H9 (cell line): Measurements from ENCODE around the gene TCP10L. TPM values are rescaled to one million over a fixed set of nuclear protein-coding genes. Genes with fewer than 3 reads are reported as not detected.

ENCODE experiments used
- DNase-seq: peaks from one replicate; pipeline ENCODE4 v3.0.0-alpha.2; 2017
- H2AFZ ChIP-seq: one replicate; pipeline ENCODE4 v1.6.1; 2013; ENCODE audit warnings: mild to moderate bottlenecking, low read length, control low read depth, moderate library complexity
- H2AK5ac ChIP-seq: 2 replicates; pipeline ENCODE4 v1.6.1; 2013; ENCODE audit warnings: low read length, control low read depth, mixed read lengths; ENCODE audit not compliant: insufficient read length
- H2BK120ac ChIP-seq: one replicate; pipeline ENCODE4 v1.6.1; 2013; ENCODE audit warnings: low read depth, mild to moderate bottlenecking, low read length, control low read depth, inconsistent platforms; ENCODE audit not compliant: poor library complexity, severe bottlenecking
- H2BK12ac ChIP-seq: 2 replicates; pipeline ENCODE4 v1.6.1; 2013; ENCODE audit warnings: low read length, control low read depth, mixed read lengths, low read depth; ENCODE audit not compliant: insufficient read length
- H2BK15ac ChIP-seq: 2 replicates; pipeline ENCODE4 v1.6.1; 2013; ENCODE audit warnings: low read depth, low read length, control low read depth
- H2BK20ac ChIP-seq: one replicate; pipeline ENCODE4 v1.6.1; 2013; ENCODE audit warnings: low read depth, mild to moderate bottlenecking, low read length, control low read depth, inconsistent platforms; ENCODE audit not compliant: poor library complexity, severe bottlenecking
- H2BK5ac ChIP-seq: 2 replicates; pipeline ENCODE4 v1.6.1; 2013; ENCODE audit warnings: low read length, control low read depth, mixed read lengths; ENCODE audit not compliant: insufficient read length
- H3K14ac ChIP-seq: 2 replicates; pipeline ENCODE4 v1.6.1; 2013; ENCODE audit warnings: low read length, control low read depth; ENCODE audit not compliant: insufficient read depth
- H3K18ac ChIP-seq: 2 replicates; pipeline ENCODE4 v1.6.1; 2013; ENCODE audit warnings: low read depth, mild to moderate bottlenecking, mixed read lengths, low read length, control low read depth; ENCODE audit not compliant: insufficient read length
- H3K23ac ChIP-seq: 2 replicates; pipeline ENCODE4 v1.6.1; 2013; ENCODE audit warnings: low read length, control low read depth, mixed read lengths, low read depth; ENCODE audit not compliant: insufficient read length
- H3K23me2 ChIP-seq: 2 replicates; pipeline ENCODE4 v1.6.1; 2013; ENCODE audit warnings: low read depth, mild to moderate bottlenecking, mixed read lengths, low read length, control low read depth; ENCODE audit not compliant: insufficient read length, poor library complexity, severe bottlenecking
- H3K27ac ChIP-seq: 2 replicates; pipeline ENCODE4 v1.5.1; 2013; ENCODE audit warnings: low read length, control low read depth, mixed read lengths, low read depth; ENCODE audit not compliant: insufficient read length
- H3K27me3 ChIP-seq: 2 replicates; pipeline ENCODE4 v1.6.1; 2013; ENCODE audit warnings: low read length, control low read depth, inconsistent platforms; ENCODE audit not compliant: insufficient read depth
- H3K4ac ChIP-seq: 2 replicates; pipeline ENCODE4 v1.6.1; 2013; ENCODE audit warnings: low read depth, mild to moderate bottlenecking, control low read depth, inconsistent platforms, low read length, moderate library complexity
- H3K4me1 ChIP-seq: 2 replicates; pipeline ENCODE4 v1.6.1; 2013; ENCODE audit warnings: low read length, control low read depth, inconsistent platforms; ENCODE audit not compliant: insufficient read depth
- H3K4me2 ChIP-seq: 2 replicates; pipeline ENCODE4 v1.6.1; 2013; ENCODE audit warnings: low read length, control low read depth, mixed read lengths; ENCODE audit not compliant: insufficient read length, insufficient read depth
- H3K56ac ChIP-seq: 2 replicates; pipeline ENCODE4 v1.6.1; 2013; ENCODE audit warnings: low read depth, mild to moderate bottlenecking, mixed read lengths, low read length, control low read depth; ENCODE audit not compliant: insufficient read length
- H3K79me1 ChIP-seq: 2 replicates; pipeline ENCODE4 v1.6.1; 2013; ENCODE audit warnings: low read depth, mild to moderate bottlenecking, moderate library complexity, low read length, control low read depth, inconsistent platforms; ENCODE audit not compliant: insufficient read depth, poor library complexity, severe bottlenecking
- H3K79me2 ChIP-seq: 2 replicates; pipeline ENCODE4 v1.6.1; 2013; ENCODE audit warnings: low read length, control low read depth, inconsistent platforms; ENCODE audit not compliant: insufficient read depth
- H3K9ac ChIP-seq: 2 replicates; pipeline ENCODE4 v1.6.1; 2013; ENCODE audit warnings: low read length, control low read depth, mixed read lengths; ENCODE audit not compliant: insufficient read length; ENCODE audit errors: extremely low read depth
- H3K9me3 ChIP-seq: one replicate; pipeline ENCODE4 v1.6.1; 2013; ENCODE audit warnings: low read depth, low read length, inconsistent platforms; ENCODE audit not compliant: control insufficient read depth
- H3T11ph ChIP-seq: one replicate; pipeline ENCODE4 v1.6.1; 2013; ENCODE audit warnings: mild to moderate bottlenecking, low read length, control low read depth, inconsistent platforms
- H4K20me1 ChIP-seq: one replicate; pipeline ENCODE4 v1.6.1; 2013; ENCODE audit not compliant: control insufficient read depth, insufficient read length, insufficient read depth
- H4K5ac ChIP-seq: 2 replicates; pipeline ENCODE4 v1.6.1; 2013; ENCODE audit warnings: low read depth, mild to moderate bottlenecking, mixed read lengths, low read length, control low read depth; ENCODE audit not compliant: insufficient read length
- H4K8ac ChIP-seq: replicated peaks from 2 replicates; pipeline ENCODE4 v1.6.1; 2013; ENCODE audit warnings: low read length, control low read depth, mixed read lengths, low read depth; ENCODE audit not compliant: insufficient read length
- H4K91ac ChIP-seq: 2 replicates; pipeline ENCODE4 v1.6.1; 2013; ENCODE audit warnings: low read depth, mild to moderate bottlenecking, moderate library complexity, mixed read lengths, low read length, control low read depth; ENCODE audit not compliant: insufficient read length
- H3K27ac Mint-ChIP-seq, 3 experiments: 2 replicates in 2 of 3; 3 replicates in 1 of 3; pipeline ENCODE4 v1.8.0; 2020 to 2021; ENCODE audit warnings: mixed read lengths in 3 of 3, mild to moderate bottlenecking in 1 of 3, moderate library complexity in 1 of 3
- H3K27me3 Mint-ChIP-seq: 2 replicates; pipeline ENCODE4 v1.8.0; 2021; ENCODE audit warnings: low read depth, mild to moderate bottlenecking, moderate library complexity, mixed read lengths
- H3K36me3 Mint-ChIP-seq, 3 experiments: 2 replicates in 2 of 3; 3 replicates in 1 of 3; pipeline ENCODE4 v1.8.0; 2020 to 2021; ENCODE audit warnings: low read depth in 3 of 3, mixed read lengths in 3 of 3; ENCODE audit not compliant: insufficient read depth in 1 of 3
- H3K4me1 Mint-ChIP-seq, 2 experiments: 2 replicates each; pipeline ENCODE4 v1.8.0; 2020; ENCODE audit warnings: mixed read lengths in 2 of 2
- H3K4me3 Mint-ChIP-seq, 2 experiments: 2 replicates in 1 of 2; 3 replicates in 1 of 2; pipeline ENCODE4 v1.8.0; 2020 to 2021; ENCODE audit warnings: mild to moderate bottlenecking in 2 of 2, mixed read lengths in 2 of 2, moderate library complexity in 1 of 2
- H3K9me3 Mint-ChIP-seq, 2 experiments: 2 replicates in 1 of 2; 3 replicates in 1 of 2; pipeline ENCODE4 v1.8.0; 2020; ENCODE audit warnings: mild to moderate bottlenecking in 2 of 2, mixed read lengths in 2 of 2, moderate library complexity in 1 of 2
- CTCF ChIP-seq: fragments of 200-600 bp; sonication (generic); conservative IDR thresholded peaks from 3 replicates; pipeline ENCODE4 v1.8.0; 2021; ENCODE audit warnings: antibody characterized with exemption, mild to moderate bottlenecking
- WGBS: extraction: QIAGEN DNeasy Blood & Tissue Kit; methylation state at CpG from one replicate; pipeline ENCODE4 v1.1.7; 2013; ENCODE audit warnings: missing lambda C conversion rate, low lambda C conversion rate, mixed read lengths; ENCODE audit not compliant: insufficient read length; ENCODE audit errors: extremely low coverage; 5-methylcytosine and 5-hydroxymethylcytosine counted together
- total RNA-seq: library from RNA; stranded (reverse); gene quantifications from 2 replicates; pipeline ENCODE4 v1.2.1, GENCODE V29; 2021

Gene TCP10L
- total RNA-seq, 1 experiment from 2014 or later = 5.1 TPM

- Histone ChIP-seq H3K14ac (no peak overlapping the region), H2BK15ac (no peak overlapping the region), H3K4me1 (peaks cover 25% of the 10 kb centered on the region), H3K23me2 (no peaks in the 10 kb centered on the region), H3K56ac (no peak overlapping the region), H3K27ac (no peak overlapping the region), H3K18ac (no peak overlapping the region), H2BK20ac (no peak overlapping the region), H2BK12ac (no peak overlapping the region), H3K79me2 (no peaks in the 10 kb centered on the region), H4K20me1 (no peaks in the 10 kb centered on the region), H3K4ac (no peak overlapping the region), H3K4me2 (peak overlapping the region; percentile 3), H3K23ac (no peak overlapping the region), H2AFZ (no peak overlapping the region), H4K8ac (no peak overlapping the region), H4K91ac (no peak overlapping the region), H2BK5ac (no peak overlapping the region), H3K27me3 (no peaks in the 10 kb centered on the region), H2BK120ac (no peak overlapping the region), H3T11ph (no peak overlapping the region), H3K9ac (no peak overlapping the region), H3K79me1 (no peaks in the 10 kb centered on the region), H4K5ac (no peak overlapping the region), H2AK5ac (no peak overlapping the region), H3K9me3 (no peaks in the 10 kb centered on the region)
- no peak for TF ChIP-seq CTCF
- peak overlapping the region; percentile 36 to 88 (median 71); a peak in 4 of 7 replicates for H3K27ac Mint-ChIP-seq
- no peaks in the 10 kb centered on the region for H3K9me3 Mint-ChIP-seq
- peak overlapping the region; percentile 49 to 60 for H3K4me3 Mint-ChIP-seq
- WGBS = no CpG with 5 or more reads among the region's 8 CpGs
- no peaks in the 10 kb centered on the region; the same call in 1 of the 2 replicates for H3K27me3 Mint-ChIP-seq
- no peak for DNase-seq
- peaks cover 59 to 81% (median 70%) of the 10 kb centered on the region in 3 experiments for H3K36me3 Mint-ChIP-seq
- peaks cover 58 to 63% of the 10 kb centered on the region in 2 experiments for H3K4me1 Mint-ChIP-seq
Measured at GRCh38 chr21:32603131-32603530, 17.8 kb upstream of the TCP10L start.
